HG03196 (cell line): Measurements from ENCODE around the gene ARL9.

Experiments used
- ATAC-seq: cut with Tn5 transposase; IDR thresholded peaks from one replicate; pipeline ENCODE4 v1.9.1; 2021; ENCODE audit not compliant: unreplicated experiment

Gene ARL9

DNA sequence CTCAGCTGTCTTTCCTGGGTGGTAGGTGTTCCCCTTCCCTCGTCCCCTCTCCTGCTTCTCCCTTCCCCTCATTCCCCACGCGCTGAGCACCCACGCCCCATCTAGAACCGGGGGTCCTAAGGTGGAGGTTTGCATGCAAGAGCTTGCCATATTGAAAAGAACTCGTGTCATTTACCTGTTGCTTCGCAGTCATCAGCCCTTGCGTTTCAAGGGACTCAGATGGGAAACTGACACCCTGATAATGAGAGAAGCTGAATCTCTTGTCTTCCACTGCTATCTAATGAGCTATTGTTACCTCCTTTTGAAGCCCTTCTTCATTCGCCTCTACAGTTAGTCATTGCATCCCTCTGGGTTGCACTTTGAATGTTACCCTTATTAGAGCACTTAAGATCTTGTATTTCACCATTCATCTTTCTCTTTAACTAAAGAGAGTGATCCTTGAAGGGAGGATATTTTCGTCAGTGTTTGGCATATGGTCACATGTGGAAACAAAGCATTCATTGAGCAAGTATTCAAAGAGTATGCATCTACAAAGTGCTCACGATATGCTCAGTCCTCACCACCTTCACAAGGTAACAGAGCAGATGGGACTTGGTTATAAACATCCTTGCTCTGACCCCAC is 25.7 kb downstream of the ARL9 start:
- no peak for ATAC-seq

DNA sequence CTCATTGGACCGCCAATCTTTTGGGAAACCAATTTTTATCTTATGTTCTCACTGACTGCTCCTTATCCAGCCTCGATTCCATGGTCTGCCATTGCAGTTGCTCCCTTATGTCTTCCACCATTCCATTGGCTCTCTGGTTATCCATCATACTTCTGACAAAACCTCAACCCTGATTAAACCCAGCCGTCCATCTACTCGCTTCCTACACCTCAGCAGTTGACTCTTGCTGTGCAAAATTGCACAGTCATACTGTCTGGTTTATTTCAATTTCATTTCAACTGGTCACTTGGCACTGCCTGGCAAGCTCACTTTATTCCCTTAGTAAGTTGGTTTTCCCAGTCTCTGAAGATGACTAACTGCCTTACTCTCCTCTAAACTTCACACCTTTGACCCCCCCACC is 26.2 kb downstream of the ARL9 start:
- no peak for ATAC-seq

DNA sequence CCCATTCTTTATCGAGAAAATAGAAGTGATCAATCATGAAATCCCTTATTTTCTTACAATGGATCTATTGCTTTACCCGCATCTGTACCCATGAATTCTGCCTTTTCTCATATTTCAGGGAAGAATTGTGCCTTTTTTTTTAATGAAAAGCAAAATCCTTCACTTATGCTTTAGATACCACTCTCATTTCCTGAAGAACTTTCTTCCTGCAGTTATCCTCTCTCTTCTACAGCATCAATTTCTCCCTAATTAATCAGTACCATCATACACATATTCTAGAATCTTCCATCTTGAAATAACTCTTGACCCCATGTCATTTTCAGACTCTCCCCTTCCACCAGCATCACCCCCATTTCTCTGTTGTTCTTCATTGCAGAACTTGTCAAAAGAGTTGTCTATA is 26.6 kb downstream of the ARL9 start:
- ATAC-seq = no peak

DNA sequence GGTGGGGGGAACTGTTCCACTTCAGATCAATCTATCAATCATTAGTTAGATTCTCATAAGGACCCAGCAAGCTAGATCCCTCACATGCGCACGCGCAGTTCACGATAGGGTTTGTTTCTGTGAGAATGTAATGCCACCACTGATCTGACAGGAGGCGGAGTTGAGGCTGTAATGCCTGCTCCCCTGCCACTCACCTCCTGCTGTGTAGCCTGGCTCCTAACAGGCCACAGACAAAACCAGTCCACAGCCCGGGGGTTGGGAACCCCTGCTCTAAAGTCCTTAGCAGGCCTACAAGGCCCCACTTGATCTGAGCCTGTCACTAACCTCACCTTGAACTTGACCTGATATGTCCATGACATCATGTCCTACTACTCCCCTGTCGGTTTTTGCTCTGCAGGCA is 30.3 kb downstream of the ARL9 start:
- ATAC-seq = no peak

DNA sequence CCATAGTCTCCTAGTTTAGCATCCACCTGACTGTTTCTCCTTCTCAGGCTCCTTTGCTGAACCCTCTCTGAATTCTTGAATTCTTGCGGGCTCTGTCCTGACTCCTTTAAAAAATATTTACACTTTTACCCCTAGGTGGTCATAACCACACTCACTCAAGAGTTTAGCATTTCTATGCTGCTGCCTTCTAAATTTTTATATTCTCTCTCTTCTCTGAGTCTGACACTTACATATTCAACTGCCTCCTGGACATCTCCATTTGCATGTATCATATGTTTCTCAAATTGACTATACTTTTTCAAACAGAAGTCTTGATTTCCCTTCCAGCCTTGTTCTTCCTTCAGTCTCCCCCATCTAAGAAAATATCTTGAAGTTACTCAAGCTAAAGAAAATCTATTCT is 31.6 kb downstream of the ARL9 start:
- no peak for ATAC-seq

DNA sequence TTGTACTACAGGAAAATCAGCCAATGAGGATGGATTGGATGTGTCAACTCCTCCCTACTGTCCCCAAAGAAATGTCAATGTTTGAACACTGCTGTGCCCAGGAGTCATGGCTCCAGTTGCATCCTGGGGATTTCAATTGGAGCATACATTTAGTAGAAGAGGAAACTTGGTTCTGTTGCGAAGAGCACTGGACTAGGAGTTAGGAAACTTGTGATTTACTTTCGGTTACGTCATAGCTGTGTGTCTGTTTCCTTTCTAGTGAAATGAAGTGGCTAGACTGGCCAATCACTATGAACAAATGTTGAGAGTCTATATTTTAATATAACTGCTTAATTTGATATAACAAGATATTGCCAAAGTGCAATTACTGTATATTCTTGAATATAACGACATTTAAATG is 35.2 kb downstream of the ARL9 start:
- no peak for ATAC-seq

DNA sequence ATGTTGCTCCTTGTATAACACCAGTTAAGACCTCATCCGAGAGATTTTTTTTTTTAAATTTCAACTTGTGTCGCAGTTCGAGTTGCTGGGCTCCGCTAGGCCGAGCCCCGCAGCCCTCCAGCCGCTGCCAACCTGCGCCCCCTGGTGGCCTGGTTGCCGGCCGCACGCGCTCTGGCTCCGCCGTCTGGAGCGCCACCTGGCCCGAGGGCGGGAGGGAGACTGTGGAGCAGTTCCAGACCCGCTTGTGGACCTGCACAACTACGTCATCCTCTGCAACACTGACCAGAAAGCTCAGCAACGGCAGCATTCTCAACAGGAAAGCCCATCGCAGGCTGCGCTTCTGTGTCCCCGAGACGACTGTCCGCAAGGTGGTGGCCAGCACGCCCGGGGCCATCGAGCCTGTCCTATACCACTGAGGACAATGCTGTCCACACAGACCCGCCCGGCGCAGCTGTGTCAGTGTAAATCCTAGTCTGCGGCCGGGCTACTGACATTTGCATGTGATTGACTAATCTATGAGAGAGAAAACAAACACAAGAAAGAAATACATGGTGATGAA is 39.1 kb downstream of the ARL9 start:
- peak; percentile 98 for ATAC-seq

DNA sequence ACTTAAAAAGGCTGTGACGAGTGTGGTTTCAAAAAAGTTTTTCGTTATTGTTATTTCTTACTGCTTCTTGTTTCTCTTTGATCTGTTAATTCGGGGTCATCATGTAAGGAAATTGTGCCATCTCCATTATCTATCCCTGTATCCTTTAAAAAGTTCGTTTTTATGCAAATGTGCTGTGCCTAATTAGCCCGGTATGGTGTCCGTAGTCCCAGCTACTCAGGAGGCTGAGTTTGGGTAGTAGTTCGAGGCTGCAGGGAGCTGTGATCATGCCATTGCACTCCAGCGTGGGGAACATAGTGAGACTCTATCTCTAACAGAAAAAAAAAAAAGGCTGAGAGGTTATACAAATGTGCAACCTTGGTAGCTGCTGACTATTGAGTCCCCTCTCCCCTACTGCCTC is 45.1 kb downstream of the ARL9 start:
- ATAC-seq = no peak

DNA sequence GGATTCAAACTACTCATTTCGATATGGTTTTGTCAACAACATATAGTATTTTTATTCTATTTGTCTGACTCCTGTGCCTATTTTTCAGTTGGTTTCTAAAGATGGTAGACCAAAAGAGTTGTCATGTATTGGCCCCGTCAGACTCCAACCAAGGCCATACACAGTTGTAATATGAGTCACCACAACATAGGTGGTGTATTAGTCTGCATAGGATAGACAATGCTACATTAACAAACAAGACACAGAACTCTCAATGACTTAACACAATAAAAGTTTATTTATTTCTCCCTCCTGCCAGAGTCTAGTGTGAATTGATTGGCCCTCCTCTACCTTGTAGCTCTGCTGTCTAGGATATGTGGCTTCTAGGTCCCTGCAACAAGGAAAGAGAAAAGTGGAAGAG is 45.9 kb downstream of the ARL9 start:
- no peak for ATAC-seq

DNA sequence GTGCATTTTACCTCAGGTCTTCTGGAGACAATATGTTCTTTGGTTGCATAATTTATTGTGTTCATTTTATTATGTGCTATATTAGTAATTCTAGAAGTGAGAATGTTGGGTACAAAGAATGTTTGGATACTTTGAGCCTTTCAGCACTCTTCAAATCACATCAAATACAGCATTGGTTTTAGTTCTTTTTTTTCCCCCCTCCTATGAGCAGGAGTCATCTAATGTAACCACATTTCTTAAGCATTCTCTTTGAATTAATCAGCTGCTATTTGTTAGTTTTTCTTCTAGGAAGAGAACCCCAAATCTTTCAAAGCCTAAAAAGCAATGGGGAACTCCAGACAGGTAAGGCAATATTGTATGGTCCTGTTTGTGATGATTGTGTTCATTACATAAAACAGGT is 46.7 kb downstream of the ARL9 start:
- ATAC-seq = no peak

DNA sequence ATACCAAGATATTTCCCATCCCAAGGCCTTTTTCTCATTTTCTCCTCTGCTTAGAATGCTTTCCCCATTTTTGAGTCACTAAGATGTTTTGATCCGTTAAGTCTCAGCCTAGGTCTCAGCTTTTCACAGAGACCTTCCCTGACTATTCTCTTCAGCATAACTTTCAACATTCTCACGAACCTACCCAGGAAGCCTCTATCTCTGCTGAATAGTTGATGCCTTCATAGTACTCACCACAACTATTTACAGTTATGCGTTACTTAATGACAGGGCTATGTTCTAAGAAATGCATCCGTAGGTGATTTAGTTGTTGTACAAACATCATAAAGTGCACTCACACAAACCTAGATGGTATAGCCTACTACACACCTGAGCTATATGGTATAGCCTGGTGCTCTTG is 64.5 kb downstream of the ARL9 start:
- ATAC-seq = no peak
